GM19372 (cell line): ENCODE data around the gene SLC9A7.

Experiments used
- ATAC-seq: cut with Tn5 transposase; IDR thresholded peaks from one replicate; pipeline ENCODE4 v1.9.1; 2021; ENCODE audit warnings: mild to moderate bottlenecking, low read depth, moderate library complexity; ENCODE audit not compliant: unreplicated experiment

Gene SLC9A7

DNA sequence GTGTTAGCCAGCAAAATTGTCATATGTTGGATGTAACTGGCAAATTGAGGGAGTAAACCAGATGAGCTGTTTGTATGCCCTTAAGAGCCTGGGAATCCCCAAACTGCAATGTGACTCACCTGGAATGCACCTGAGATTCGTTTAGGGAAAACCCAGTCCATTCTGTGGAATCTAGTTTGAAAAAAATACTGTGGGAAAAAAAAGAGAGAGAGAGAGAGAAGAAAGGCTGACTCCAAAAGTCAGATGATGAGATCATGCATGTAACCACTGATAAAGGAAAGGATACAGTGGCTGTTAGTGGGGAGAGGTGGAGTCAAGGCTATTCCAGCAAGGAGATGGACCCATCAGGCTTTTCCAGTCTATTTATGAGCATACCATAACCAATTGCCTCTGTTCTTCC, 48.5 kb downstream of the SLC9A7 start:
- no peak for ATAC-seq

GRCh38 chrX:46707274-46707965, 51.5 kb downstream of the SLC9A7 start:
- ATAC-seq: no peak

- ATAC-seq: peak; percentile 93
These were observed 54.0 kb downstream of the SLC9A7 start for GRCh38 chrX:46704767-46705386.

DNA sequence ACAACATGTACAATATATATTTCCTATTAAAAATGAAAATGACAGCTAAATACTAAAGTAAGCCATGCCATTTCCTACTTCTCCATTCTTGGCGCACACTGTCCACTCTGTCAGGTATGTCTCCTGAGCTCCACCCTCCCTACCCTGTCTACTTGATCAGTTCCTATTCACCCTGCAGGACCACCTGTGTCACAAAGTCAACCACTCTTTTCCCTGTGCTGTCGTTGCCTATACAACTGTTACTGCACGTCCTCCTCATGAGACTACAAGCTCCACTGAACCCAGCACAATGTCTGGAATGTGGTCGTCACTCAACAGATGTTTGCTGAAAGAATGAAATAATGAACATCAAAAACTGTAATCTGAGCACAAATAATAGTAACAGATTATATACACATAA, 54.9 kb downstream of the SLC9A7 start:
- ATAC-seq: no peak

DNA sequence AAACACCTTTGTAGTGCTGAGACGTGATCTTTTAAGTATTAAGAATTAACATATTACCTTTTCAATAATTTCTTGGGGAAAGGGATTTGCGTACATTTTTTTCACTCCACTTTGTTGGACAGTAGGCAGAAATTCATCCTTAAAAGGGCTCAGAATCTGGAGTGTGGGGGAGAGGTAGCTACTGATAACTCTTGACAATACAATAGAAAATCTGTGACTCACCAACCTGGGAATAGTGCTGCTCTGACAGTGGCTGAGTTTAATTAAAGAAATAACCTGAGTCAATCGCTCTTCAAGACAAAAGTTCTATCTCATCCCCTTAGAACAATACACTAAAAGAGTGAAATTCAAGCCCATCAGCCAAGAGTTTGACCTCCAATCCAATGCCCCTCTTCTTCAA, 60.2 kb downstream of the SLC9A7 start:
- no peak for ATAC-seq

DNA sequence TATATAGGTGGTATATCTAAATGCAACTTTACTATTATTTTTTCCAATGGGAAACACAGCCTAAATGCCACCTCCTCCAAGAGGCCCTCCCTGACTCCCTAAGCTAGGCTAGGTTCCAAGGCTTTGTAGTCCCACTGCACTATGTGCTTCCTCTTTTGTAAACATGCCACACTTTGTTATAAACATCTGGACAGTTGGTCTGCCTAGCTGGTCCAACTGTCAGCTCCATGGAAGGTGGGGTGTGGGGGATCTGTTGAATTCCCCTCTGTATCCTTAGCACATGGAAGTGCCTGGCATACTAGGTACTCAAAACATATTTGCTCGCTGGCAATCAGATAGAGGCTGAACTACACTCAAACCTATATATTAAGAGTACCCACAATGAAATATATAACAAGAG, 63.4 kb downstream of the SLC9A7 start:
- ATAC-seq: no peak

DNA sequence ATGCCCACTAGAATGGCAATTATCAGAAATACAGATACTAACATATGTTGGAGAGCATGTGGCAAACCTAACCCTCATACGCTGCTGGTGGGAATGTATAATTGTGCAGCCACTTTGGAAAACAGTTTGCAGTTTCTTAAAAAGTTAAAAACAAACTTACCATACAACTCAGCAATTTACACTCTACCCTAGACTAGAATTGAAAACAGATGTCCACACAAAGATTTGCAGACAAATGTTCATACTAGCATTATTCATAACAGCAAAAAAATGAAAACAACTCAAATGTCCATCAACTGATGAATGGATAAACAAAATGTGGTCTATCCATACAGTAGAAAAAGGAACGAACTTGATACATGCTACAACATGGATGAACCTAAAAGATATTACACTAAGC, 64.4 kb downstream of the SLC9A7 start:
- ATAC-seq: no peak

- no peak for ATAC-seq
These were observed 65.8 kb downstream of the SLC9A7 start for GRCh38 chrX:46693149-46693548.

- no peak for ATAC-seq
These were observed 68.1 kb downstream of the SLC9A7 start for GRCh38 chrX:46690818-46691217.

- no peak for ATAC-seq
These were observed 71.3 kb downstream of the SLC9A7 start for GRCh38 chrX:46687619-46688018.

DNA sequence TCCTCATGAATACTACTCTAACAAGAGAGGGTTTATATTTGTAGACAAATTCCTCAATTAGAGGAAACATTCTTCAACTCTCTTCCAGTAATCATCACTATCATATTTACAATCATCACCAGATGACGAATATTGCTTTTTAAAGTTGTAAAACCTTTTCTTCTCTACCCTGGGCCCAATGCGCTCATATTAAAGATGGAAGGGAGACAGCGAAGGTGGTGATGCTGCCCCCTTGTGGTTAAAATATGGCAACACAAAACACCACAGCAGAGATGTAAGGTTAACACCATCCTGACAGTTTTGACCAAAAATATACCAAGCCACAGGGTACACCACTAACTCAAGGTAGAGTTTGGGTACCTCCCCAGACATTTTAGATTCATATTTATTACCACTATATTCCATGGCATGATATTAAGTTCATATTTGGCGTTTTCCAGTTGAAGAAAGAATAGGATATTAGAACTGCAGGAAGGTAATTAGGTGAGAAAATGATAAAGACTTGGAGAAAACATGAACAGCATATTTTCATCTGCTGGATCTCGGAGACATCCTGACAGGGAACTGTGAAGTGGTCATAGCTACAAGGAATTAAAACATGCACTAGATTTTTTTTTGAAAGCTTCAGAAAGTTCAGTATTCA, 72.8 kb downstream of the SLC9A7 start:
- no peak for ATAC-seq

- no peak for ATAC-seq
These were observed 75.9 kb downstream of the SLC9A7 start for GRCh38 chrX:46683048-46683447.

DNA sequence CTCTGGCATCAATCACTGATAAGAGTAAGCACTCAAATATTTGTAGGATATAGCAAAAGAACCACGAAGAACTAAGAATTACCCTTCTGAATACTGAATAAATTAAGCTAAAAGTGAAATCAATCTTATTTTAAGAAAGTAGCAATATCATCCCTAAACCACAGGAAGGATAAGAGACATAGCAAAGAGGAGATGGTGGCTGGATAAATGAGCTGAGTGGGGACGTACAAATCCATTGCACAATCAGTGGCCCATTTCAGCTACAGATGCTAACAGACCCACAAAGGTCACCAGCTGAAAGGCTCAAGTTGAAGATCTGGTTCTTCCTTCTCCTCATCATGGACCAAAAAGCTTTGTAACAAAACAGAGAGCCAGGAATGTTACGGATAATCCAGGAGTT, 77.1 kb downstream of the SLC9A7 start:
- no peak for ATAC-seq

- no peak for ATAC-seq
These were observed 80.7 kb downstream of the SLC9A7 start for GRCh38 chrX:46678232-46678631.

DNA sequence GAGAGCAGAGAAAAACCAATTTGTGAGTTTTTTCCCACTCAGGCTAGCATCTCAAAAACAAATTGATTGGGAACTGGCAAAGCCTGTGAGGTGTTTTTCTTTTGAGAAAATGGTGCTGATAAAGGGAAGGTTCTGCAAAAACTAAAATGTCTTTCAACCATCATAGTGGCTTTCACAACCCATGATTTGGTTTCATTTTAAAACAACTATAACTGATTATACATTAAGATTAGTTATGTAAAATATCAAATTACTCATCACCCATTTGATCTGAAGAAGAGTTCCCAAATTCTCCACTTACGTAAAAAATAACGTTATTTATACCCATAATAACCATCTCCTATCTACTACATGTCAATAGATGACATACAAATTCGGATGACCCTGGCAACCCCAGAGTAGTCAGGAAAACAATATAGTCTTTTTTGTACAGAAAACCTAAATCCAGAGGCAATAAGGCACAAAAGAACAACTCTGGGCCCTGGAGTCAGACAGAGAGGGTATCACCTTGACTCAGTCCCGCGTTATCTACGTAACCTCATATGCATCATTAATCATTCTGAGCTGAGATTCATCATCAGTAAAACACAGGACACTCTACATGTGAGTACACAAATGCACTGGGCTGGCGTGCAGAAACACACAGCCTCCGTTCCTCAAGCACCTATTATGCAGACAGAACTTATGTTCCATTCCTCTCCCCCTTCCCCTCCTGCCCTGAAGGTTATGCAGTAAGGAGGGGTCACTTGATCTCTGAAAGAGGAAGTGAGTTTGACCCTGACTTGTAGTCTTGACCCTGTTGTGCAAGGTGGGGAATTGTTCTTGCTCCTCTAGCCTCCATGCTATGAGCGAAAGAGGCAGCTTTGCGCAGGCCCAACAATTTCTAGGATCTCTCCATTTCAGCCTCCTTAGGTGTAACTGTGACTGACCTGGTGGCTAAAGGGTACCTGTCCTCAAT, 82.2 kb downstream of the SLC9A7 start:
- ATAC-seq: no peak

DNA sequence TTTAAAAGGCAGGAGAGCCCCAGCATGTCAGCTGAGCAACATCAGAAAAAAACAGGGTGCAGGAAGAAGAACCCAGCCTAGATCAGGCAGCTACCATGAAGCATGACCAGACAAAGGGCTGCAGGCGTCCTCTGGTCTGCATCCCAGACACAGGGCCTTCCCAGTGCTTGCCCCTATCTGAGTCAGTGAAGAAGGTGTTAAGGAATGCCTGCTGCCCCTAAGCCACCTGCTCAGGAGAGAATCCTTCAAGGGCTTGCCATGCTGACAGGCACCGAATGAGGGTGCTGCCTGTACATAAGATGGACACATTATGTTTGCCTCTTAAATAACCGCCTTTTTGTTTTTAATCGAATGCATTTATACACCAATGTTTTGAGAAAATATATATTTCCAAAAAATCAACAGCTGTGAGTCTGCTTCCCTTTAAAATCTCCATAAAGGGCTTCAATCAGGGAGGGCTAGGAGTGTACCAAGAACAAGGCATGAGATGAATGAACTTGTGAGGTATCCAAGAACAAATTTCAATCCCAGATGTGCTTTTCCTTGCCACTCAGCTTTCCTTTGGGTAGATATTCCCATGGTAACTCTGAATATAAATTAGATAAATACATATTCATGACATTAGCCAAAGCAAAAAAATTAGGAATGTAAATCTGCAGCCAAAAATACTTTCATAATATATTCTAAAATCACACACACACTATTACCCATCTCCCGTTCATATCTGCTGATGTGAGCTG, 85.1 kb downstream of the SLC9A7 start:
- ATAC-seq: no peak

GRCh38 chrX:46670316-46670715, 88.6 kb downstream of the SLC9A7 start:
- no peak for ATAC-seq

DNA sequence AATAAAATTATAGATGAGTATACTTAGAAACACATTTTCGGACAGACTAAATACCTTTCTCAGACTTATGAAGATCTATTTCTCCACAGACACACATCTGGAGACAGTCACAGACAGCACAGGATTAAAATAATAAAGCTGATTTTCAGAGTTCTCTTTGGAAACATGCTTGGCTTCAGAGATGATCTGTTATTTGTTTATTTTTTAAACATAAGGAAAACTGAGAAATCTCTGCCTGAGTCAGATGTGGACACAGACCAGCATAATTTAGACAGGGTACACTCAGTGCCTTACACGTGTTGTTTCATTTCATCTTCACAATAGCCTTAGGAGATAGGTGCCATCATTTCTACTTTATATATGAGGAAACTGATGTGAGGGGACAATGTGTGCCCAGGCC, 92.1 kb downstream of the SLC9A7 start:
- no peak for ATAC-seq

GRCh38 chrX:46665232-46666152, 93.4 kb downstream of the SLC9A7 start:
- ATAC-seq: no peak
